ENCODE results near the gene ARL14. TPM values are rescaled to one million over a fixed set of nuclear protein-coding genes. Genes with fewer than 3 reads are reported as not detected.

ARL14 gene
- total RNA-seq, 1 donor from 2014 or later = not detected

GRCh38 chr3:160649596-160649995 is 27.4 kb upstream of the ARL14 start:
- H3K27me3 ChIP-seq = no peaks in the 10 kb centered on the region
- no peak for TF ChIP-seq POLR2AphosphoS5 (IDR thresholded peaks at IDR 0.05; ENCODE audit: insufficient read depth in 1 of 2, low read depth in 1 of 2)
- TF ChIP-seq CTCF (IDR thresholded peaks at IDR 0.05) = no peak
- TF ChIP-seq POLR2A (IDR thresholded peaks at IDR 0.05) = no peak
- intact Hi-C loops (cut with DNase I) = no loop called here
- no peaks in the 10 kb centered on the region for H3K36me3 ChIP-seq
- no peaks in the 10 kb centered on the region for H3K4me1 ChIP-seq
- DNase-seq (ENCODE audit: extremely low spot score in 2 of 2) = no peak
- H3K4me3 ChIP-seq = no peak overlapping the region
- H3K9me3 ChIP-seq = no peaks in the 10 kb centered on the region
- H3K27ac ChIP-seq = no peak overlapping the region

- intact Hi-C loops (cut with DNase I) = no loop called here
- Histone ChIP-seq H3K36me3 (no peaks in the 10 kb centered on the region), H3K27me3 (no peaks in the 10 kb centered on the region), H3K9me3 (no peaks in the 10 kb centered on the region), H3K27ac (no peak overlapping the region), H3K4me1 (no peaks in the 10 kb centered on the region), H3K4me3 (no peak overlapping the region)
- no peak for TF ChIP-seq CTCF (IDR thresholded peaks at IDR 0.05)
- TF ChIP-seq POLR2AphosphoS5 (IDR thresholded peaks at IDR 0.05; ENCODE audit: insufficient read depth in 1 of 2, low read depth in 1 of 2) = no peak
- no peak for TF ChIP-seq POLR2A (IDR thresholded peaks at IDR 0.05)
- DNase-seq (ENCODE audit: extremely low spot score in 2 of 2) = no peak
These were observed 23.4 kb upstream of the ARL14 start for GRCh38 chr3:160653512-160653911.

GRCh38 chr3:160660902-160661301 is 16.1 kb upstream of the ARL14 start:
- intact Hi-C loops (cut with DNase I) = no loop called here
- Histone ChIP-seq H3K36me3 (no peaks in the 10 kb centered on the region), H3K27ac (no peak overlapping the region), H3K27me3 (no peaks in the 10 kb centered on the region), H3K4me1 (peaks cover 5% of the 10 kb centered on the region), H3K4me3 (no peak overlapping the region), H3K9me3 (no peaks in the 10 kb centered on the region)
- TF ChIP-seq POLR2AphosphoS5 (IDR thresholded peaks at IDR 0.05; ENCODE audit: insufficient read depth in 1 of 2, low read depth in 1 of 2) (no peak), POLR2A (IDR thresholded peaks at IDR 0.05) (no peak), CTCF (IDR thresholded peaks at IDR 0.05) (no peak)
- DNase-seq (ENCODE audit: extremely low spot score in 2 of 2) = no peak

- H3K4me1 ChIP-seq = peaks cover 5% of the 10 kb centered on the region
- intact Hi-C loops (cut with DNase I) = no loop called here
- H3K9me3 ChIP-seq = no peaks in the 10 kb centered on the region
- TF ChIP-seq POLR2AphosphoS5 (IDR thresholded peaks at IDR 0.05; ENCODE audit: insufficient read depth in 1 of 2, low read depth in 1 of 2) (no peak), POLR2A (IDR thresholded peaks at IDR 0.05) (no peak), CTCF (IDR thresholded peaks at IDR 0.05) (no peak)
- no peak overlapping the region for H3K27ac ChIP-seq
- H3K27me3 ChIP-seq = no peaks in the 10 kb centered on the region
- no peak overlapping the region for H3K4me3 ChIP-seq
- no peaks in the 10 kb centered on the region for H3K36me3 ChIP-seq
- DNase-seq (ENCODE audit: extremely low spot score in 2 of 2) = no peak
These were observed 15.3 kb upstream of the ARL14 start for GRCh38 chr3:160661660-160662059.

- H3K27me3 ChIP-seq = no peaks in the 10 kb centered on the region
- H3K4me1 ChIP-seq = peaks cover 5% of the 10 kb centered on the region
- no peak overlapping the region for H3K4me3 ChIP-seq
- DNase-seq (ENCODE audit: extremely low spot score in 2 of 2) = no peak
- TF ChIP-seq POLR2AphosphoS5 (IDR thresholded peaks at IDR 0.05; ENCODE audit: insufficient read depth in 1 of 2, low read depth in 1 of 2) (no peak), POLR2A (IDR thresholded peaks at IDR 0.05) (no peak), CTCF (IDR thresholded peaks at IDR 0.05) (no peak)
- intact Hi-C loops (cut with DNase I) = no loop called here
- no peaks in the 10 kb centered on the region for H3K9me3 ChIP-seq
- no peak overlapping the region for H3K27ac ChIP-seq
- H3K36me3 ChIP-seq = no peaks in the 10 kb centered on the region
These were observed 11.7 kb upstream of the ARL14 start for GRCh38 chr3:160665231-160665630.
